Heart left ventricle (tissue), 16 donors: ENCODE data around the gene LIG4. TPM values are rescaled to one million over a fixed set of nuclear protein-coding genes. Genes with fewer than 3 reads are reported as not detected.

Experiments used
- ATAC-seq, 4 donors: fragments of 200-7000 bp; cut with Tn5 transposase; one replicate each; pipeline ENCODE4 v1.9.1; 2020 to 2022; ENCODE audit warnings: moderate library complexity in 4 of 4, mild to moderate bottlenecking in 3 of 4, moderate number of reproducible peaks in 1 of 4
- DNase-seq, 5 donors: peaks; one replicate each; pipeline ENCODE4 v3.0.0-alpha.2; 2020
- H3K27ac ChIP-seq, 12 donors: fragments of 200-600 bp; sonication (generic) in 4 of 12; one replicate each; pipeline versions ENCODE4 v1.5.0 to v1.8.0; 2016 to 2022; ENCODE audit warnings: mild to moderate bottlenecking in 2 of 12
- H3K27me3 ChIP-seq, 9 donors: fragments of 200-600 bp; sonication (generic) in 2 of 9; one replicate each; pipeline versions ENCODE4 v1.5.1 to v1.8.0; 2016 to 2022; ENCODE audit warnings: mild to moderate bottlenecking in 3 of 9
- H3K36me3 ChIP-seq, 9 donors: fragments of 200-600 bp; sonication (generic) in 2 of 9; one replicate each; pipeline versions ENCODE4 v1.5.0 to v1.8.0; 2018 to 2022; ENCODE audit warnings: mild to moderate bottlenecking in 2 of 9
- H3K4me1 ChIP-seq, 12 donors: fragments of 200-600 bp; sonication (generic) in 4 of 12; one replicate each; pipeline versions ENCODE4 v1.5.0 to v1.8.0; 2016 to 2022; ENCODE audit warnings: mild to moderate bottlenecking in 3 of 12
- H3K4me3 ChIP-seq, 12 donors: fragments of 200-600 bp; sonication (generic) in 4 of 12; one replicate each; pipeline versions ENCODE4 v1.5.0 to v1.8.0; 2017 to 2022; ENCODE audit warnings: mild to moderate bottlenecking in 9 of 12, moderate library complexity in 4 of 12
- H3K9me3 ChIP-seq, 12 donors: fragments of 200-600 bp; sonication (generic) in 4 of 12; one replicate each; pipeline versions ENCODE4 v1.5.0 to v1.8.0; 2016 to 2022; ENCODE audit warnings: mild to moderate bottlenecking in 1 of 12
- POLR2A ChIP-seq, 2 donors: fragments of 450-650 bp; IDR thresholded peaks; one replicate each; pipeline ENCODE4 v1.6.1; 2017; ENCODE audit warnings: antibody characterized with exemption in 2 of 2, mild to moderate bottlenecking in 2 of 2, moderate library complexity in 2 of 2
- WGBS, 4 donors: extraction: QIAGEN DNeasy Blood & Tissue Kit in 2 of 4; methylation state at CpG; one replicate each; pipeline versions ENCODE4 v1.1.5 to v1.1.7; 2013 to 2018; 5-methylcytosine and 5-hydroxymethylcytosine counted together
- intact Hi-C, 10 donors: fragments of 100-400 bp; cut with DNase I; formaldehyde crosslinking; loops; one replicate each; pipeline versions ENCODE4 v1.11.1 to v1.14.2; 2022
- long read RNA-seq, 3 donors: library from polyadenylated mRNA; unstranded; transcript quantifications; one replicate each; pipeline ENCODE4 v2.0.0, GENCODE V29; 2020 to 2021
- polyA plus RNA-seq, 2 donors: library from polyadenylated mRNA; stranded (reverse); fragments of 200-250 nt; gene quantifications; one replicate each; pipeline ENCODE4 v1.2.3, GENCODE V29; 2013
- total RNA-seq, 9 donors: library from RNA; depleted of rRNA in 2 of 9; stranded (reverse); fragments of >200 nt in 2 of 9; fragmentation: NEBNext Ultra II Directional in 3 of 9; extraction: Animal tissue kit (Norgen Biotek cat#: 25700) in 3 of 9; gene quantifications; one replicate each; pipeline versions ENCODE4 v1.1.0 to v1.2.4, GENCODE V29; 2016 to 2023
- TF ChIP-seq, protein P1 (sequence below), 12 donors: fragments of 200-600 bp; sonication (generic) in 4 of 12; IDR thresholded peaks; one replicate each; pipeline versions ENCODE4 v1.5.0 to v1.8.0; 2018 to 2022; ENCODE audit warnings: antibody characterized with exemption in 12 of 12, mild to moderate bottlenecking in 5 of 12
- donor health status: ischemic (EF 13 %, LVEDD 7.1; RV severe dilation, severe dysfunction).
- donor health status: healthy with polysubstance abuse.
- donor health status: DM: no; HTN: yes; CAD: no.
- donor health status: DM: no; HTN: no; CAD: no.
- donor health status: ischemic (EF 25% LVEDD 6.9; RV normal size, moderate dysfunction).
- donor health status: ischemic (EF 25% LVEDD 5.7; RV mildly dilated, moderate dysfunction).
- donor health status: healthy.
- donor health status: DM: yes; HTN: yes; CAD: no.
- donor health status: ischemic (EF 35%, LVEDD 5.7; RV mildly dilated, moderate dysfunction).
- donor health status: nonischemic (EF 11% LVEDD 7.7; RV severe dilation, severe dysfunction).
- donor health status: DM: yes; HTN: yes; CAD: no.
- donor health status: PGD.
- donor health status: ischemic (EF 29% LVEDD 5.4; RV normal size, mild dysfunction).
- donor health status: nonischemic (EF 23%, LVEDD 6.1; RV moderate dilation, normal function).

Gene LIG4
- 10 to 100 TPM in 4 of 9 donors, 1 to 10 TPM in 5; 7.1 to 13.2 (median 9.2) TPM for total RNA-seq
- 1 to 10 TPM; 6.4 to 9.2 TPM for polyA plus RNA-seq
- long read RNA-seq, donor 1, full-length matches to known transcripts, result 14 of 21 reads
- long read RNA-seq, donor 1, partial matches to known transcripts, result 0 of 21 reads
- long read RNA-seq, donor 1, other reads (novel, unspliced or antisense), result 7 of 21 reads
- long read RNA-seq, donor 2, full-length matches to known transcripts, result 14 of 26 reads
- long read RNA-seq, donor 2, partial matches to known transcripts, result 0 of 26 reads
- long read RNA-seq, donor 2, other reads (novel, unspliced or antisense), result 12 of 26 reads
- long read RNA-seq, donor 3, transcript LIG4-203 (3 exons, 3,982 nt), result major isoform, 6 of 18 reads
- long read RNA-seq, donor 3, partial matches to known transcripts, result 0 of 18 reads
- long read RNA-seq, donor 3, other reads (novel, unspliced or antisense), result 10 of 18 reads

DNA sequence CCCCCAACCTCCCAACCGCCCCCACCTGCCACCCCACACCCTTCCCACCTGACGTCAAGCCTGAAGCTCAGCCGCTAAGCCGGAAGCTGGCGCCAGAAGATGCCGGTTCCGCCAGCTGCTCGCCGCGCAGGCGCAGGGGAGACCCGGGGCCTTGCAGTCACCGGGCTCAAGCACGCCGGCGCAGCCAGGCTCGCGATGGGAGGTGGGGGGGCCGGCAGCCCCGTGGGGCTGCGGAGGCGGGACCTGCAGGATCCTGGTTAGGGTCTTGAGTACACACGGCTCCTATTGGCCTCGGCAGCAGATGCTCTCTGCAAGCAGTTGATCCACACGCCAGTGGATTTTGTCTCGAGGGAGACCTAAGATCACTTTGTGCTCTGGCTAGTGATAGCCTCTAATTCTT is at the start of gene LIG4:
Gene LIG4 (minus strand): TSS at position 101 of the 400 bp plus-strand sequence. CDS start 4,268 bp downstream, outside the sequence.
- ATAC-seq (peak; percentile 71 to 89 (median 87)), DNase-seq (peak; percentile 92 to 97 (median 95))
- intact Hi-C loops, result no loop called here
- Histone ChIP-seq H3K9me3 (peaks cover 0 to 6% (median 0%) of the 10 kb centered on the region in 12 donors), H3K27ac (peak within 1 kb of the TSS in 11 of 12 donors; percentile 41 to 86 (median 62)), H3K4me1 (peaks cover 6 to 47% (median 30%) of the 10 kb centered on the region in 12 donors), H3K4me3 (peak within 1 kb of the TSS in 10 of 12 donors; percentile 35 to 62 (median 54)), H3K27me3 (no peaks in the 10 kb centered on the region), H3K36me3 (peaks cover under 1 to 14% (median 7%) of the 10 kb centered on the region in 9 donors)
- TF ChIP-seq, protein P1, sequence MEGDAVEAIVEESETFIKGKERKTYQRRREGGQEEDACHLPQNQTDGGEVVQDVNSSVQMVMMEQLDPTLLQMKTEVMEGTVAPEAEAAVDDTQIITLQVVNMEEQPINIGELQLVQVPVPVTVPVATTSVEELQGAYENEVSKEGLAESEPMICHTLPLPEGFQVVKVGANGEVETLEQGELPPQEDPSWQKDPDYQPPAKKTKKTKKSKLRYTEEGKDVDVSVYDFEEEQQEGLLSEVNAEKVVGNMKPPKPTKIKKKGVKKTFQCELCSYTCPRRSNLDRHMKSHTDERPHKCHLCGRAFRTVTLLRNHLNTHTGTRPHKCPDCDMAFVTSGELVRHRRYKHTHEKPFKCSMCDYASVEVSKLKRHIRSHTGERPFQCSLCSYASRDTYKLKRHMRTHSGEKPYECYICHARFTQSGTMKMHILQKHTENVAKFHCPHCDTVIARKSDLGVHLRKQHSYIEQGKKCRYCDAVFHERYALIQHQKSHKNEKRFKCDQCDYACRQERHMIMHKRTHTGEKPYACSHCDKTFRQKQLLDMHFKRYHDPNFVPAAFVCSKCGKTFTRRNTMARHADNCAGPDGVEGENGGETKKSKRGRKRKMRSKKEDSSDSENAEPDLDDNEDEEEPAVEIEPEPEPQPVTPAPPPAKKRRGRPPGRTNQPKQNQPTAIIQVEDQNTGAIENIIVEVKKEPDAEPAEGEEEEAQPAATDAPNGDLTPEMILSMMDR (IDR thresholded peaks at IDR 0.05), result no peak
- no peak for TF ChIP-seq POLR2A (IDR thresholded peaks at IDR 0.05)
- WGBS, 4 donors, result 0% methylated on average over 1 to 26 of the region's 26 CpGs

DNA sequence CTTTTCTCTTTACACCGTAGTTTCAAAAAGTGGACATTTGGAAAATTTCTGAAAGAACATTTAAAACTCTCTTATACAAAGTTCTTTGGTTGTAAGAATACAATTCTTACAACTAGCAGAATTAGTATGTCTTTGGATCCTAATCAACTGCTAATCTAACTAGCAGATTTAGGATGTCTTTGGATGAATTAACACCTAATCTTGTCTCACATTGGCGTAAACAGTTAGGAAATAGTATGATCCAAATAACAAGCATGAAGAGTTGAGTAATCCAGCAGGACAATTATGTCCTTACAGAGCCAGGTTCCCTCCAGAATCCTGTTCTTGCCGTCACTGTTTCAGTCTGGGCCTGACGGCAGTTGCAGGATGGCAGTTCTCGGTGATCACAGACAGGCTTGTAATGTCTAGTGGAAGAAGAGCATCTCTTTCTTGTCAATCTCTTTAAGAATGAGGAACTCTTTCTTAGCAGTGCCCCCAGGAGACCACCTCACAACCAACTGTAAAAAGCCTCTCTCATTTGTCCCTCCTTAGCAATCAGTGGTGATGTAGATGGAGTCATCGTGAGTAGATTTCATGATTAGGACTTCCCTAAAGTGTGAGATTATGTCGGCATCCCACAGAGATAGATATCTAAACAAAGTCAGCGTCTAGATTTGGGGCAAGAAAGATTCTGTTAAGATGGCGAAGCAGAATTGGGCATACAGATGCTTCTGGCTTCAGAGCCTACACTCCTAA is 48.5 kb upstream of the LIG4 start:
- Histone ChIP-seq H3K4me3 (no peak overlapping the region), H3K4me1 (peaks cover 0 to 23% (median 0%) of the 10 kb centered on the region in 12 donors), H3K27ac (no peak overlapping the region), H3K36me3 (no peaks in the 10 kb centered on the region), H3K27me3 (no peaks in the 10 kb centered on the region), H3K9me3 (no peaks in the 10 kb centered on the region)
- no peak for TF ChIP-seq POLR2A (IDR thresholded peaks at IDR 0.05)
- TF ChIP-seq, protein P1 (IDR thresholded peaks at IDR 0.05), result no peak
- ATAC-seq (no peak), DNase-seq (no peak)
- 89 to 92% (median 91%) methylated on average over 9 of the region's 9 CpGs for WGBS, 4 donors
- intact Hi-C loops, result no loop called here

DNA sequence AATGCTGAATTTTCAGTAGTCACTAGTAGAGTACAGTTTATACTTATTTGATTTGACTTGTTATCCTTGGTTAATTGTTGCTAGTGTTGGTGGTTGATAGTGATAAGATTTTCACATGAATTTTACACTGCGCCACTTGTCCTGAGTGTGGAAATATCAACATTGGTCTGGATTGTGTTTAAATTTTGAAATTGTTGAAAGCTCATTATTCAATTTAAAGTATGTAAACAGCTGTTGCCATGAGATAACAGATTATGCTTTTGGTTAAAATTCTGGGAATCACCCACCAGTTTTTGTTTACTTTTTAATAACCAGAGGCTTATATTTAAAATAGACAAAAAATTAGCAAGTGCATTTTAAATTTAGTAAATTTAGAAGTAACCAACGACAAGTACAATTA is 41.9 kb upstream of the LIG4 start:
- Histone ChIP-seq H3K9me3 (peaks cover 0 to 22% (median 0%) of the 10 kb centered on the region in 12 donors), H3K36me3 (no peaks in the 10 kb centered on the region), H3K4me3 (no peak overlapping the region), H3K27ac (no peak overlapping the region), H3K27me3 (no peaks in the 10 kb centered on the region), H3K4me1 (no peaks in the 10 kb centered on the region)
- TF ChIP-seq POLR2A (IDR thresholded peaks at IDR 0.05), result no peak
- TF ChIP-seq, protein P1 (IDR thresholded peaks at IDR 0.05), result no peak
- WGBS, 4 donors, result 68 to 79% (median 75%) methylated on average over 2 of the region's 2 CpGs
- no peak for ATAC-seq
- no peak for DNase-seq
- intact Hi-C loops, result no loop called here

DNA sequence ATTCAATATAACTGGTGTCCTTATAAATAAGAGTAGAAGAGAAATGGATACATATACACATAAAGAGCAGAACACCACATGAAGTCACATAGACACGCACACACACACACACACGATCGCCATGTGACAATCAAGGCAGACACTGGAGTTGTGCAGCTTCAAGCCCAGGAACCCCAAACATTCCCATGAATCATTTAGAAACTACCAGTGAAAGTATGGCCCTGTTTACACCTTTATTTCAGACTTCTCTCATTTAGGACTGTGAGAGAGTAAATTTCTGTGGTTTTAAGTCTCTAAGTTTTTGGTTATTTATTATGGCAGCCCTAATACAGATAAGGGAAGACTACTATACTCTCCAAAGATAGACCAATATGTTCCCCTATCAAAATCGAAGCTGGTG is 33.8 kb upstream of the LIG4 start:
- H3K4me1 ChIP-seq, result no peaks in the 10 kb centered on the region
- H3K9me3 ChIP-seq, result peaks cover 0 to 57% (median 0%) of the 10 kb centered on the region in 12 donors
- no peak for TF ChIP-seq POLR2A (IDR thresholded peaks at IDR 0.05)
- TF ChIP-seq, protein P1 (IDR thresholded peaks at IDR 0.05), result no peak
- H3K4me3 ChIP-seq, result no peak overlapping the region
- no peak overlapping the region for H3K27ac ChIP-seq
- 67 to 72% (median 70%) methylated on average over 4 of the region's 4 CpGs for WGBS, 4 donors
- ATAC-seq (no peak), DNase-seq (no peak)
- intact Hi-C loops, result no loop called here
- H3K27me3 ChIP-seq, result no peaks in the 10 kb centered on the region
- H3K36me3 ChIP-seq, result no peaks in the 10 kb centered on the region
